Heart left ventricle (tissue), 13 donors: ENCODE results near the gene PRKN.

Experiments
- POLR2A ChIP-seq, 2 donors: fragments of 450-650 bp; IDR thresholded peaks; one replicate each; pipeline ENCODE4 v1.6.1; 2017; ENCODE audit warnings: antibody characterized with exemption in 2 of 2, mild to moderate bottlenecking in 2 of 2, moderate library complexity in 2 of 2
- TF ChIP-seq, protein P1 (sequence below), 12 donors: fragments of 200-600 bp; sonication (generic) in 4 of 12; IDR thresholded peaks; one replicate each; pipeline versions ENCODE4 v1.5.0 to v1.8.0; 2018 to 2022; ENCODE audit warnings: antibody characterized with exemption in 12 of 12, mild to moderate bottlenecking in 5 of 12
- donor health status: ischemic (EF 13 %, LVEDD 7.1; RV severe dilation, severe dysfunction).
- donor health status: DM: no; HTN: yes; CAD: no.
- donor health status: DM: no; HTN: no; CAD: no.
- donor health status: ischemic (EF 25% LVEDD 6.9; RV normal size, moderate dysfunction).
- donor health status: ischemic (EF 25% LVEDD 5.7; RV mildly dilated, moderate dysfunction).
- donor health status: ischemic (EF 35%, LVEDD 5.7; RV mildly dilated, moderate dysfunction).
- donor health status: nonischemic (EF 11% LVEDD 7.7; RV severe dilation, severe dysfunction).
- donor health status: DM: yes; HTN: yes; CAD: no.
- donor health status: PGD.
- donor health status: ischemic (EF 29% LVEDD 5.4; RV normal size, mild dysfunction).
- donor health status: nonischemic (EF 23%, LVEDD 6.1; RV moderate dilation, normal function).

DNA sequence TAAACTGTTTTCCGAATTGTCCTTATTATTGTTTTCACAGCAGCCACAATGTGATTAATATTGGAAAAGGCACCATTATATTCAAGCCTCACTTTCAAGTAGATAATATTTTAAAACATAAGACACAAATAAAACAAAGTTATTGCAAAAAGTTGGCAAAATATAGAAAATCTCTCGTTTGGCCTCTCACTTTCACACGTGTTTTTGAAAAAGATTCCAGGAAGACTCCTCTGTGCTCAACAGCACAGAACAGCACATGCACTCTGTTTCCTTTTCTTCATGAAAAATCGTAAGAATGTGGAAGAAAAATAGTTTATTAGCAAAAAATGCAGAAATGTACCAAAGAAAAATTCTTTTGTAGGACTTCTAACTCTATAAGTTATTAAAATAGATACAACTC, 46.7 kb downstream of the PRKN start:
- TF ChIP-seq, protein P1, sequence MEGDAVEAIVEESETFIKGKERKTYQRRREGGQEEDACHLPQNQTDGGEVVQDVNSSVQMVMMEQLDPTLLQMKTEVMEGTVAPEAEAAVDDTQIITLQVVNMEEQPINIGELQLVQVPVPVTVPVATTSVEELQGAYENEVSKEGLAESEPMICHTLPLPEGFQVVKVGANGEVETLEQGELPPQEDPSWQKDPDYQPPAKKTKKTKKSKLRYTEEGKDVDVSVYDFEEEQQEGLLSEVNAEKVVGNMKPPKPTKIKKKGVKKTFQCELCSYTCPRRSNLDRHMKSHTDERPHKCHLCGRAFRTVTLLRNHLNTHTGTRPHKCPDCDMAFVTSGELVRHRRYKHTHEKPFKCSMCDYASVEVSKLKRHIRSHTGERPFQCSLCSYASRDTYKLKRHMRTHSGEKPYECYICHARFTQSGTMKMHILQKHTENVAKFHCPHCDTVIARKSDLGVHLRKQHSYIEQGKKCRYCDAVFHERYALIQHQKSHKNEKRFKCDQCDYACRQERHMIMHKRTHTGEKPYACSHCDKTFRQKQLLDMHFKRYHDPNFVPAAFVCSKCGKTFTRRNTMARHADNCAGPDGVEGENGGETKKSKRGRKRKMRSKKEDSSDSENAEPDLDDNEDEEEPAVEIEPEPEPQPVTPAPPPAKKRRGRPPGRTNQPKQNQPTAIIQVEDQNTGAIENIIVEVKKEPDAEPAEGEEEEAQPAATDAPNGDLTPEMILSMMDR (IDR thresholded peaks at IDR 0.05), result no peak
- no peak for TF ChIP-seq POLR2A (IDR thresholded peaks at IDR 0.05)
